HG03039 (cell line): ENCODE measurements around the gene RPL15.

ENCODE experiments used
- ATAC-seq: cut with Tn5 transposase; IDR thresholded peaks from one replicate; pipeline ENCODE4 v1.9.1; 2021; ENCODE audit warnings: mild to moderate bottlenecking, moderate library complexity; ENCODE audit not compliant: unreplicated experiment

RPL15 gene

GRCh38 chr3:23959135-23959900 lies 42.4 kb downstream of the RPL15 start:
- no peak for ATAC-seq

GRCh38 chr3:23960649-23961048 lies 43.7 kb downstream of the RPL15 start:
- ATAC-seq = no peak

- no peak for ATAC-seq
Measured at GRCh38 chr3:23961066-23961465, 44.1 kb downstream of the RPL15 start.

- ATAC-seq = no peak
Measured at GRCh38 chr3:23961913-23962312, 45.0 kb downstream of the RPL15 start.

- no peak for ATAC-seq
Measured at GRCh38 chr3:23964537-23965235, 47.8 kb downstream of the RPL15 start.

- no peak for ATAC-seq
Measured at GRCh38 chr3:23966328-23966727, 49.4 kb downstream of the RPL15 start.

GRCh38 chr3:23968463-23969184 lies 51.7 kb downstream of the RPL15 start:
- no peak for ATAC-seq

GRCh38 chr3:23969393-23969792 lies 52.5 kb downstream of the RPL15 start:
- no peak for ATAC-seq
